IMR-90 (cell line): ENCODE measurements around the gene HAND2. TPM values are rescaled to one million over a fixed set of nuclear protein-coding genes. Genes with fewer than 3 reads are reported as not detected.
A peak's percentile ranks its signal among the peaks of the same experiment; 100 is the strongest.

Experiments used
- ATAC-seq: fragments of 200-7000 bp; cut with Tn5 transposase; 2 replicates; pipeline ENCODE4 v1.9.1; 2020; ENCODE audit warnings: low read depth, mild to moderate bottlenecking, moderate library complexity
- BruUV-seq: library from RNA; stranded (reverse); fragments of 400-500 nt; replicated peaks from 2 replicates; lab custom pipeline; 2021; lab: Mats Ljungman, UMichigan
- CTCF ChIA-PET: fragments of 300-600 bp; formaldehyde crosslinking; extraction: SDS; loops from one replicate; lab custom pipeline; 2021; ENCODE audit warnings: antibody characterized with exemption; lab: Yijun Ruan, JAX
- POLR2A ChIA-PET: fragments of 300-600 bp; sonication (Branson Sonifier 250); formaldehyde crosslinking; loops from one replicate; lab custom pipeline; 2022; ENCODE audit warnings: antibody characterized with exemption; ENCODE audit not compliant: unreplicated experiment; lab: Charles Lee
- DNase-seq: peaks from one replicate; pipeline ENCODE4 v3.0.0; 2013
- H2AFZ ChIP-seq: replicated peaks from 2 replicates; pipeline ENCODE3; 2013; ENCODE audit warnings: low read length, mild to moderate bottlenecking; ENCODE audit not compliant: poor library complexity
- H2AK5ac ChIP-seq: 2 replicates; pipeline ENCODE4 v1.6.1; 2013; ENCODE audit warnings: low read depth, low read length, inconsistent platforms
- H2AK9ac ChIP-seq: replicated peaks from 2 replicates; pipeline ENCODE3; 2013; ENCODE audit warnings: mild to moderate bottlenecking, low read depth, low read length, moderate library complexity; ENCODE audit not compliant: poor library complexity
- H2BK120ac ChIP-seq: 2 replicates; pipeline ENCODE4 v1.6.1; 2013; ENCODE audit warnings: low read depth, low read length, inconsistent platforms
- H2BK15ac ChIP-seq: 3 replicates; pipeline ENCODE4 v1.6.1; 2013; ENCODE audit warnings: low read depth, low read length, inconsistent platforms
- H2BK20ac ChIP-seq: 2 replicates; pipeline ENCODE4 v1.6.1; 2013; ENCODE audit warnings: low read depth, mild to moderate bottlenecking, inconsistent platforms, low read length, moderate library complexity
- H2BK5ac ChIP-seq: 2 replicates; pipeline ENCODE4 v1.6.1; 2013; ENCODE audit warnings: mild to moderate bottlenecking, low read depth, low read length, inconsistent platforms; ENCODE audit not compliant: poor library complexity, severe bottlenecking
- H3K14ac ChIP-seq: replicated peaks from 2 replicates; pipeline ENCODE4 v1.6.1; 2013; ENCODE audit warnings: low read depth, low read length, inconsistent platforms
- H3K18ac ChIP-seq: 2 replicates; pipeline ENCODE4 v1.6.1; 2013; ENCODE audit warnings: low read depth, low read length, control low read depth
- H3K23ac ChIP-seq: 2 replicates; pipeline ENCODE4 v1.6.1; 2013; ENCODE audit warnings: low read depth, low read length, inconsistent platforms
- H3K27ac ChIP-seq: 2 replicates; pipeline ENCODE4 v1.5.1; 2013; ENCODE audit warnings: mild to moderate bottlenecking, control low read depth, low read length; ENCODE audit not compliant: insufficient read depth
- H3K27me3 ChIP-seq: 2 replicates; pipeline ENCODE4 v1.6.1; 2013; ENCODE audit warnings: low read length; ENCODE audit not compliant: control insufficient read depth, insufficient read depth
- H3K36me3 ChIP-seq: 2 replicates; pipeline ENCODE4 v1.6.1; 2013; ENCODE audit warnings: low read length, mixed read lengths; ENCODE audit not compliant: control insufficient read depth, insufficient read depth
- H3K4ac ChIP-seq: 2 replicates; pipeline ENCODE4 v1.6.1; 2013; ENCODE audit warnings: low read depth, low read length, inconsistent platforms
- H3K4me1 ChIP-seq: 2 replicates; pipeline ENCODE4 v1.6.1; 2013; ENCODE audit warnings: low read length, mixed read lengths; ENCODE audit not compliant: control insufficient read depth, insufficient read depth
- H3K4me2 ChIP-seq: 2 replicates; pipeline ENCODE4 v1.6.1; 2013; ENCODE audit warnings: low read depth, mild to moderate bottlenecking, control low read depth, low read length, moderate library complexity
- H3K4me3 ChIP-seq: 2 replicates; pipeline ENCODE4 v1.5.1; 2013; ENCODE audit warnings: low read depth, mild to moderate bottlenecking, control low read depth, low read length, moderate library complexity; ENCODE audit not compliant: insufficient read depth
- H3K56ac ChIP-seq: 2 replicates; pipeline ENCODE4 v1.6.1; 2013; ENCODE audit warnings: low read length, inconsistent platforms; ENCODE audit not compliant: insufficient read depth; ENCODE audit errors: extremely low read depth
- H3K79me1 ChIP-seq, 2 experiments: 2 replicates each; pipeline ENCODE4 v1.6.1; 2013; ENCODE audit warnings: low read length in 2 of 2, inconsistent platforms in 1 of 2, low read depth in 1 of 2
- H3K9ac ChIP-seq: 2 replicates; pipeline ENCODE4 v1.6.1; 2013; ENCODE audit warnings: low read depth, low read length, control low read depth
- H3K9me1 ChIP-seq: 2 replicates; pipeline ENCODE4 v1.6.1; 2013; ENCODE audit warnings: low read length, inconsistent platforms; ENCODE audit not compliant: insufficient read depth
- H3K9me3 ChIP-seq: 2 replicates; pipeline ENCODE4 v1.6.1; 2013; ENCODE audit warnings: low read length; ENCODE audit not compliant: control insufficient read depth, insufficient read depth
- H4K20me1 ChIP-seq: 2 replicates; pipeline ENCODE4 v1.6.1; 2013; ENCODE audit warnings: low read length, inconsistent platforms; ENCODE audit not compliant: insufficient read depth
- H4K5ac ChIP-seq: 2 replicates; pipeline ENCODE4 v1.6.1; 2013; ENCODE audit warnings: mild to moderate bottlenecking, low read depth, low read length, control low read depth
- H4K8ac ChIP-seq, 2 experiments: 2 replicates each; pipeline ENCODE4 v1.6.1; 2013; ENCODE audit warnings: low read depth in 2 of 2, low read length in 2 of 2, control low read depth in 1 of 2, inconsistent platforms in 1 of 2
- H4K91ac ChIP-seq: 2 replicates; pipeline ENCODE4 v1.6.1; 2013; ENCODE audit warnings: low read depth, low read length, inconsistent platforms; ENCODE audit not compliant: insufficient read depth
- BHLHE40 ChIP-seq: fragments of 150-350 bp; IDR thresholded peaks from 2 replicates; pipeline ENCODE4 v1.6.1; 2016; ENCODE audit warnings: mild to moderate bottlenecking, low read depth, low read length
- CHD1 ChIP-seq: IDR thresholded peaks from 2 replicates; pipeline ENCODE4 v1.6.1; 2012; ENCODE audit warnings: low read depth, low read length, improper control_type of control experiment
- MXI1 ChIP-seq: IDR thresholded peaks from 2 replicates; pipeline ENCODE4 v1.6.1; 2012; ENCODE audit warnings: low read depth, mild to moderate bottlenecking, low read length, moderate library complexity, borderline replicate concordance
- WGBS, 2 experiments: methylation state at CpG; one replicate each; pipeline versions ENCODE4 v1.1.5 to v1.1.7; 2013; ENCODE audit warnings: missing lambda C conversion rate in 2 of 2; ENCODE audit not compliant: insufficient read length in 1 of 2; ENCODE audit errors: extremely low coverage in 2 of 2; 5-methylcytosine and 5-hydroxymethylcytosine counted together
- dilution Hi-C: fragments of 300-500 bp; cut with HindIII; formaldehyde crosslinking; loops from one replicate; pipeline ENCODE4 v1.14.3; 2018; ENCODE audit warnings: low sequenced_read_pairs; ENCODE audit not compliant: unreplicated experiment
- in situ Hi-C: fragments of 300-500 bp; cut with MboI; formaldehyde crosslinking; loops from 3 replicates; pipeline ENCODE4 v1.14.3; 2019; ENCODE audit warnings: low sequenced_read_pairs, inconsistent platforms, mixed read lengths
- intact Hi-C: fragments of 100-400 bp; cut with micrococcal nuclease; formaldehyde crosslinking; loops from 2 replicates; pipeline ENCODE4 v1.10.0; 2022
- polyA plus RNA-seq, 3 experiments: library from polyadenylated mRNA; depleted of rRNA; stranded (reverse); fragments of >200 nt; gene quantifications; 2 replicates each; pipeline ENCODE4 v1.2.3, GENCODE V29; 2012; ENCODE audit warnings: low replicate concordance in 1 of 3
- total RNA-seq: library from RNA; depleted of rRNA; stranded (reverse); fragments of >200 nt; gene quantifications from 2 replicates; pipeline ENCODE4 v1.2.3, GENCODE V29; 2012
- TF ChIP-seq, protein P1 (sequence below): conservative IDR thresholded peaks from 2 replicates; pipeline ENCODE4 v1.5.1; 2012; ENCODE audit warnings: mild to moderate bottlenecking, low read depth, low read length, improper control_type of control experiment
- TF ChIP-seq, protein P2 (sequence below): fragments of 150-350 bp; IDR thresholded peaks from 2 replicates; pipeline ENCODE4 v1.6.1; 2016; ENCODE audit warnings: low read depth, mild to moderate bottlenecking, low read length, moderate library complexity, borderline replicate concordance

The HAND2 gene
- total and polyA plus RNA-seq, 2 of the 4 experiments (the other 2 are of a cell fraction) = 0.36 to 0.97 TPM

DNA sequence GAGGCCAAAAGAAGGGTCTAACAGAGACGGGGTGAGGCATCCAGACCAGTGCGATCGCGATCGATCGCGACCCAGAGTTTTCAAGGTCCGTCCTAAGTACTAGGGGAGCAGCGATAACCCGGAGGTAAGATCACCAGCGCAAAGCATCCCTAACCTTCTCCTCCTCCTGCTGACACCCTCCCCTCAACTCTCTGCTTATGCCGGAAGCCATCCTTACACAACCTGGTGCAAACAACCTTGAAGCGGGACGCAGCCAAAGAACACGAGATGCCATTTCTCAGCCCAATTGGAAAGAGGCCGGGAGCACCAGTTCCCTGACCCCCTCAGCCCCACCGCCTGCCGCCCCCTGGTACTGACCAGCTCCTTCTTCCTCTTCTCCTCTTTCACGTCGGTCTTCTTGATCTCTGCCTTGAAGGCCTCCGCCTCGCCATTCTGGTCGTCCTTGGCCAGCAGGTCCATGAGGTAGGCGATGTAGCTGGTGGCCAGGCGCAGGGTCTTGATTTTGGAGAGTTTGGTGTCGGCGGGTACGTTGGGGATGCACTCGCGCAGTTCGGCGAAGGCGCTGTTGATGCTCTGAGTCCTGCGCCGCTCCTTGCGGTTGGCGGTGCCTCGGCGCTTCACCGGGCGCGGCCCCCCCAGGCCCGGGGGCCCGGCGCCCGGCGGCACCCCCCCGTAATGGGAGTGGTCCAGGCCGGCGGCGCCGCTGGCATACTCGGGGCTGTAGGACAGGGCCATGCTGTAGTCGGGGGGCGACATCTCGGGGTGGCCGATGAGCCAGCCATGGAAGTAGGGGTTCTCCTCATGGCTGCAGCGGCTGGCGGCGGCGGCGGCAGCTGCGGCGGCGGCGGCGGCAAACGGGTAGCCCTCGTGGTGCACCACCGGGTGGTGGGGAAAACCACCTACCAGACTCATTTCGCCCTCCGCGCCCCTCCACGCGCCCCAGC is 1.4 kb downstream of the HAND2 start:
- intact Hi-C loops = no loop called here
- CTCF ChIA-PET = interaction anchor here (0.5 to 1.4 kb wide), 2 partner anchors 299 to 816 kb away, joined by 3 read pairs; no protein-coding TSS in a partner anchor

More for the DNA sequence above, 1.4 kb downstream of the HAND2 start:
- Histone ChIP-seq H2AK5ac (no peak overlapping the region), H3K27ac (no peak overlapping the region), H4K91ac (no peak overlapping the region), H3K79me1 (no peaks in the 10 kb centered on the region), H3K9me3 (peaks cover 20% of the 10 kb centered on the region; the same call in 1 of the 2 replicates), H3K4me3 (peak overlapping the region; percentile 21; the same call in 1 of the 2 replicates), H3K4me2 (no peak overlapping the region; the same call in 1 of the 2 replicates), H3K23ac (no peak overlapping the region; the same call in 1 of the 2 replicates), H2AFZ (peak overlapping the region; percentile 57), H2AK9ac (no peak overlapping the region), H3K36me3 (no peaks in the 10 kb centered on the region), H2BK5ac (no peak overlapping the region), H2BK20ac (no peak overlapping the region), H4K8ac (no peak overlapping the region), H2BK15ac (no peak overlapping the region), H3K4ac (no peak overlapping the region), H3K9ac (no peak overlapping the region), H2BK120ac (no peak overlapping the region), H4K20me1 (no peaks in the 10 kb centered on the region), H3K18ac (no peak overlapping the region), H3K4me1 (no peaks in the 10 kb centered on the region), H3K14ac (no peak overlapping the region), H4K5ac (no peak overlapping the region), H3K27me3 (peaks cover 88% of the 10 kb centered on the region), H3K56ac (no peak overlapping the region; the same call in 1 of the 2 replicates), H3K9me1 (0 out of 2 replicates have a peak, but pooled peaks cover 3% of the 10 kb centered on the region)
- BruUV-seq = no TSS peak
- POLR2A ChIA-PET = no interaction called here
- DNase-seq = no peak
- dilution Hi-C loops (no loop called here), in situ Hi-C loops (no loop called here)
- peak; percentile 25; the same call in 1 of the 2 replicates for ATAC-seq
- TF ChIP-seq MXI1 (no peak), BHLHE40 (no peak), CHD1 (no peak)
- TF ChIP-seq, protein P1, sequence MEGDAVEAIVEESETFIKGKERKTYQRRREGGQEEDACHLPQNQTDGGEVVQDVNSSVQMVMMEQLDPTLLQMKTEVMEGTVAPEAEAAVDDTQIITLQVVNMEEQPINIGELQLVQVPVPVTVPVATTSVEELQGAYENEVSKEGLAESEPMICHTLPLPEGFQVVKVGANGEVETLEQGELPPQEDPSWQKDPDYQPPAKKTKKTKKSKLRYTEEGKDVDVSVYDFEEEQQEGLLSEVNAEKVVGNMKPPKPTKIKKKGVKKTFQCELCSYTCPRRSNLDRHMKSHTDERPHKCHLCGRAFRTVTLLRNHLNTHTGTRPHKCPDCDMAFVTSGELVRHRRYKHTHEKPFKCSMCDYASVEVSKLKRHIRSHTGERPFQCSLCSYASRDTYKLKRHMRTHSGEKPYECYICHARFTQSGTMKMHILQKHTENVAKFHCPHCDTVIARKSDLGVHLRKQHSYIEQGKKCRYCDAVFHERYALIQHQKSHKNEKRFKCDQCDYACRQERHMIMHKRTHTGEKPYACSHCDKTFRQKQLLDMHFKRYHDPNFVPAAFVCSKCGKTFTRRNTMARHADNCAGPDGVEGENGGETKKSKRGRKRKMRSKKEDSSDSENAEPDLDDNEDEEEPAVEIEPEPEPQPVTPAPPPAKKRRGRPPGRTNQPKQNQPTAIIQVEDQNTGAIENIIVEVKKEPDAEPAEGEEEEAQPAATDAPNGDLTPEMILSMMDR = no peak
- TF ChIP-seq, protein P2, sequence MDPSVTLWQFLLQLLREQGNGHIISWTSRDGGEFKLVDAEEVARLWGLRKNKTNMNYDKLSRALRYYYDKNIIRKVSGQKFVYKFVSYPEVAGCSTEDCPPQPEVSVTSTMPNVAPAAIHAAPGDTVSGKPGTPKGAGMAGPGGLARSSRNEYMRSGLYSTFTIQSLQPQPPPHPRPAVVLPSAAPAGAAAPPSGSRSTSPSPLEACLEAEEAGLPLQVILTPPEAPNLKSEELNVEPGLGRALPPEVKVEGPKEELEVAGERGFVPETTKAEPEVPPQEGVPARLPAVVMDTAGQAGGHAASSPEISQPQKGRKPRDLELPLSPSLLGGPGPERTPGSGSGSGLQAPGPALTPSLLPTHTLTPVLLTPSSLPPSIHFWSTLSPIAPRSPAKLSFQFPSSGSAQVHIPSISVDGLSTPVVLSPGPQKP = no peak
- 21% methylated on average over 15 of the region's 75 CpGs; no CpG with 5 or more reads in 1 of the 2 experiments for WGBS, 2 experiments
